Kidney epithelial cell (primary cell): ENCODE results near the gene ENC1. TPM values are rescaled to one million over a fixed set of nuclear protein-coding genes. Genes with fewer than 3 reads are reported as not detected.

ENCODE experiments used
- DNase-seq: peaks from one replicate; pipeline ENCODE4 v3.0.0-alpha.2; 2010; ENCODE audit warnings: low read depth
- H3K27me3 ChIP-seq: 2 replicates; pipeline ENCODE4 v1.6.0; 2011; ENCODE audit warnings: low read length; ENCODE audit not compliant: control insufficient read depth, insufficient read depth
- H3K36me3 ChIP-seq: 2 replicates; pipeline ENCODE4 v1.5.1; 2011; ENCODE audit warnings: low read length; ENCODE audit not compliant: control insufficient read depth, insufficient read depth
- H3K4me3 ChIP-seq: 2 replicates; pipeline ENCODE4 v1.5.1; 2011; ENCODE audit warnings: low read depth, mild to moderate bottlenecking, control low read depth, low read length
- CTCF ChIP-seq: IDR thresholded peaks from 2 replicates; pipeline ENCODE4 v1.5.1; 2011; ENCODE audit warnings: mild to moderate bottlenecking, moderate library complexity, low read length, control low read depth, inconsistent platforms; ENCODE audit not compliant: insufficient read depth, poor library complexity, severe bottlenecking
- total RNA-seq: library from RNA; depleted of rRNA; stranded (reverse); fragments of >200 nt; gene quantifications from 2 replicates; pipeline ENCODE4 v1.2.3, GENCODE V29; 2015

ENC1 gene
- total RNA-seq, 1 donor from 2014 or later, result 72.5 TPM

GRCh38 chr5:74673011-74673790 is 32.7 kb upstream of the ENC1 start:
- H3K36me3 ChIP-seq, result no peaks in the 10 kb centered on the region
- DNase-seq, result no peak
- no peaks in the 10 kb centered on the region for H3K27me3 ChIP-seq
- H3K4me3 ChIP-seq, result no peak overlapping the region
- TF ChIP-seq CTCF, result peak; percentile 42

GRCh38 chr5:74672215-74672877 is 31.8 kb upstream of the ENC1 start:
- DNase-seq, result no peak
- H3K36me3 ChIP-seq, result no peaks in the 10 kb centered on the region
- no peaks in the 10 kb centered on the region for H3K27me3 ChIP-seq
- H3K4me3 ChIP-seq, result no peak overlapping the region
- TF ChIP-seq CTCF, result no peak

GRCh38 chr5:74670396-74671038 is 30.0 kb upstream of the ENC1 start:
- Histone ChIP-seq H3K27me3 (no peaks in the 10 kb centered on the region), H3K36me3 (no peaks in the 10 kb centered on the region), H3K4me3 (no peak overlapping the region)
- no peak for TF ChIP-seq CTCF
- DNase-seq, result no peak

- Histone ChIP-seq H3K4me3 (no peak overlapping the region), H3K36me3 (no peaks in the 10 kb centered on the region), H3K27me3 (no peaks in the 10 kb centered on the region)
- no peak for TF ChIP-seq CTCF
- DNase-seq, result no peak
Measured at GRCh38 chr5:74669821-74670220, 29.3 kb upstream of the ENC1 start.

- DNase-seq, result no peak
- H3K27me3 ChIP-seq, result no peaks in the 10 kb centered on the region
- no peaks in the 10 kb centered on the region for H3K36me3 ChIP-seq
- no peak overlapping the region for H3K4me3 ChIP-seq
- TF ChIP-seq CTCF, result no peak
Measured at GRCh38 chr5:74667396-74667795, 26.9 kb upstream of the ENC1 start.
